Stimulated activated CD4-positive, alpha-beta T cell treated with anti-CD3 and anti-CD28 coated beads, Interleukin-15, amount 100 ng/mL, for 1 hour (primary cell): Measurements from ENCODE around the gene NR2F2.
"Not testable (repeated sequence)": the region's sequence is repeated elsewhere in the genome, so short reads cannot be mapped to it uniquely, and the experiment has no call there.

Source experiments
- DNase-seq, 2 donors: peaks; one replicate each; pipeline ENCODE4 v3.0.0-alpha.2; 2020; ENCODE audit warnings: low read depth in 1 of 2, low spot score in 1 of 2

Gene NR2F2

DNA sequence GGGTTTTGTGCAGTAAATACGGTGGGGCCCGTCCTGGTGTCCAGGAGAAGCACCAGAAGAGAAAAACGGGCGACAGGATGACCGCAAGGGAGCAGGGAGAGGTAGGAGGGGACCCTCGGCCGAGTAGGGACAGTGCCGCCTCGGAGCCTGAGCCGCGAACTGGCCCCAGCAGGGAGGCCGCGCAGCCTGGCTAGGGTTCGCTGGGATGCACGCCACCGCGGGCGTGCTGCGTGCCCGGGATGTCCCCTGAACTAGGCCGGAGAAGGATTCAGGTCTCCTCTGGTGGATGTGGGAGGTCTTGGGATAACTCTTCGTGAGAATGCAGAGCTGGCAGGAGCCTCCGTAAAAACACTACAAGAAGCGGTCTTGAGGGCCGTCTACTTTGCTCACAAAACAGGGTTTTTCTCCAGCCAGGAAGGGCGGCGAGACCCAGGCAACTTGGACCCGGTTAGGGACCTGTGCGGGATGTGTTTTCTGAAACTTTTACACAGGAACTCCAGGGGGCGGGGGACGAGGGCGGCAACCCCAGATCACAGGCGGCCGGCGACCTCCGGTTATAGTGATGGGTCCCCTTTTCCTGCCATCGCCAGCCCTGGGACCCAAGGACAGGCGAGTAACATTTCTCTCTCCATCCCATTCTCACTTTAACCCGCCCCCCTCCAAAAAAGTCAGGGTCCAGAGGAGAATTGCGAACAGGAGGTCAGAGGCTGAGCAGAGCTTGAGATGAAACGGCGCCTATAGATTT lies 35.5 kb downstream of the NR2F2 start:
- DNase-seq, result no peak

DNA sequence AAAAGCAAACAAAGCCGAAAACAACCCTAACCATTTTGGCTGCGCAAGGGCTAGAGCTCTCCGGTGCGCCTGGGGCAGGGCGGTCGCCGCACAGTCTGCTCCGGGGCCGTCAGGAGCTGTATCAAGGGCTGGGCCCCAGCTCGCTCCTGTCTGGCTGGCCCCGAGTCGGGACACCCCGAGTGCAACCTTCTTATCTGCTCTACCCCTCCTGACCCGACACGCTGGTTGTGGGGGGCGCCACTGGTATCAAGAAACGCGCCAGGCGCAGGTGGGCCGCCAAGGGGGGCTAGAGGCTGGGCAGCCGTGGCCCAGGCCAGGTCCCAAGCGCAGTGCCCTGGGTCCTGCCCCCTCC lies 36.0 kb downstream of the NR2F2 start:
- DNase-seq, result no peak

DNA sequence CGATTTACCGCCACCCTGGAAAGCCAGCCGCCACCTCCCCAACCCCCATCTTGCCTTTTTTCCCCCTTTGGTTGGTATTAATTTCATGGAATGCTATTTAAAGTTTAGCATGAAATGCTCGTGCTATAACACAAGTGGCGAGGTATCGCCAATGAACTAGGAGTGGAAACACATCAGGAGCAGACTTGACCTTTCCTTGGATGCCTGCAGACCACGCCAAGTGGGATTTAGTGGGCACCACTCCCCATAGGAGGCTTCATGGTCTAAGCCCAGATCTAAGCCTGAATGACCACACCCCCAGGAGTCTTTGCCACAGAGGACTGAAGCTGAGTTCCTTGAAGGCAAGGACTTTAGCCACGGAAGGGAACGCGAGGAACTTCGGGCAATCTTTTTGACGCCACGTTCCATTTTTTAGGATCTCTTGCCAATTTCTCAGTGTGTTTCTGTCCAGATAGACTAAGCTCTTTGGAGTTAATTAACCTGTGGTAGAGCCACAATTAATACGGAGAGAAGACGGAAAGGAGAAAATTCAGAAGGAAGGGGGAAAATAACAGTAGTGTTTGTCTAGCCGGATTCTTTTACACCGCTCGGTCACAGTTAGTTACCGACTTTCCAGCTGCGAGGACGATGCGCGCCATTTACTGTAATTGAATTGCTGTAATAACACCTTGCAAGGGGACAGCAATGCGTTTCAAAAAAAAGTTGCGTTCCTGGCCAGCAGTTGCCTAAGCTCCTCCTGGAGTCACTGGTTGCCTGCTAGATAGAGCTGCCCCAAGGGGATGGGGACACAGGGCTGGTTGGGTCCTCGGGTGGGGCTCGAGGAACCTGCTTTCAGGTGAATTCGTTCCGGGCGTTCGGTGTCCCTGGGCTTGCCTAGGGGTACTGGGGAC lies 37.1 kb downstream of the NR2F2 start:
- DNase-seq, result no peak

DNA sequence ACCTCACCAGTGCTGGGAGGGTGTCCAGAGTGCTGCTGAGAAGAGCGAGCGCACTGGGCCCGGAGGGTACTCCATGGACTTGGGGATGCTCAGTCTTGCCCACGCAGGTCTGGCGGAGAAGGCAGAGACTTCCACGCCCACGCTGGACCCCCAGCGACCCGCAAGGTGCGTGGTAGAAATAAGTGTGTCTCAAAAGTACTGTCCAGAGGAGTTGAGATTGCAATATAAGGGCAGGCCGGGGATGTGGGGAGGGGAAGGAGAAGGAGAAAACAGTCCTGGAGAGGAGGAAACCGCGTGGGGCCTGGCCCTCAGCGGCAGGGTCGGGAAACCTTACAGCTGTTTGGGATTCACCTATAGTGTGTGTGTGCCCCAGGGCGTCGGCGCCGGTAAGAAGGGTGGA lies 38.9 kb downstream of the NR2F2 start:
- DNase-seq, result no peak

DNA sequence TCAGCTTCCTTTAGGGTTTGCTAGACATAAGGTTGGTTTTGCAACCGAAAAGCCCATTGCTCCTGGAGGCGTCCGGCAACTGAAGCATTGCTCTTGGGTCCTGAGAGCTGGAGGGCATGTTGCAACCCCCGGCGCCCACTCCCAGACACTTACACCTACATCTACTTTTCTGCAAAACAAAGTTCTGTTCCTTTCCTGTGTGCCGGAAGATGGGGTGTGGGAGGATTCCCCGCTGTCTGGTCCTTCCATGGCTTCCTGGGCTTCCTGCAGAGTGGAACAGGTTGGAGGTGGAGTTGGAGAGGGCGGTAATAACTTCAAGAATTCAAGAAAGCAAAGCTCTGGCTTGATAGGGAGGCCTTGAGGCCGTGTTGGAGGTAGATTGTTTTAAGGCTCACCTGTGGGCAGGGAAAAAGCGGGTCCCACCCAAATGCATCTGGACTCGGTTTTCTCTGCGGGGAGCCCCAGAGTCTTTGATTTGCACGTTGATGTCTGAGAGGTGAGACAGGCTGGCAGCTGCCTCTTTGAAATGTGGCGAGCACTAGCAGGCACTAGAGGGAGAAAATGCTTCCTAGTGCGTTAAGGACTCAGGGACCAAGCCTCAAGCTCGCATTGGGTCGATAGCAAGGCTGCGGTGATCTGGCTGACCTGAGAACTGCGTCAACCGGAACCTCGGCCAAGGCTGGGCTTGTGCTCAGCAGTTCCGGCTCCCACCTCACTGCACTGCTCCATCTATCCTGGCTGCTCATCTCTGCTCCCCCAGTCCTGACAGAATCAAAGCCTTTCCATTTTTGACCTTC lies 39.5 kb downstream of the NR2F2 start:
- no peak for DNase-seq

DNA sequence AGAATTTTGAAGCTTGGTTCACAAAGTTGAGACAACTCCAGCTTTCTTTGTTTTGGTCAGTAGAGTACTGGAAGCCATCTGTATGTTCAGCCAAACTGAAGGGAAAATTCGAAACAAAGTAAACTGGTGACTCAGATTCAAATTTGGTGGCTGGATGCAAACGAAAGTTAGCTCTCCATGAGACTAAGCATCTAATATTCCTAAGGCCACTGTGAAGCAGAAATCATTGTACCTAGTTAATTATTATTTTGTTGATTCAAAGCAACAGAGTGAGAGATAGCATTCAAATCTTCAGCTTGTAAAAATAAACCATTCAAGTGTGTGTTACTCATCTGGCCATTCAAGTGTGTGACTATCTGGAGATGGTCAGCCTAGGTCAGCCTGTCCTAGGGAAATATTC lies 42.1 kb downstream of the NR2F2 start:
- no peak for DNase-seq

DNA sequence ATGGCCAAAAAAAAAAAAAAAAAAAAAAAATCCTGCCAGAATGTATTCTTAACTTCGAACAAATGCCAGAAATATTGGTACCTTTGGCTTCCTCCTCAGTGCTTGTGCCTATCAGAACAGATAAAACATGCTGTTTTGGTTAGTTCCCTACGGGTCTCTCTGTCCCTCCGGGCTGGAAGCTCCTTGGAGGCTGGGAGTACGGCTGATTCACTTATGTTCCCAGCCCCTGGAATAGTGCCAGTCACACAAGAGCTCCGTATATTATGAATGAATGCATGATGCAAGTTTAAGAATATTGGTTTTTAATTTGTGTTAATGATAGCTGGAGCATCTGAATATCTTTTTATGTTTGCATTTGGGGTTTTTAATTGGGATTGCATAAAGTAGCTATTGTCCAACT lies 44.0 kb downstream of the NR2F2 start:
- no peak for DNase-seq

DNA sequence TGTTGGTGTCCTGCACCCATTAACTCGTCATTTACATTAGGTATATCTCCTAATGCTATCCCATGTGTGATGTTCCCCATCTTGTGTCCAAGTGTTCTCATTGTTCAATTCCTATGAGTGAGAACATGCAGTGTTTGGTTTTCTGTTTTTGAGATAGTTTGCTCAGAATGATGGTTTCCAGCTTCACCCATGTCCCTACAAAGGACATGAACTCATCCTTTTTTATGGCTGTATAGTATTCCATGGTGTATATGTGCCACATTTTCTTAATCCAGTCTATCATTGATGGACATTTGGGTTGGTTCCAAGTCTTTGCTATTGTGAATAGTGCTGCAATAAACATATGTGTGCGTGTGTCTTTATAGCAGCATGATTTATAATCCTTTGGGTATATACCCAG lies 49.1 kb downstream of the NR2F2 start:
- DNase-seq, result not testable (repeated sequence)

DNA sequence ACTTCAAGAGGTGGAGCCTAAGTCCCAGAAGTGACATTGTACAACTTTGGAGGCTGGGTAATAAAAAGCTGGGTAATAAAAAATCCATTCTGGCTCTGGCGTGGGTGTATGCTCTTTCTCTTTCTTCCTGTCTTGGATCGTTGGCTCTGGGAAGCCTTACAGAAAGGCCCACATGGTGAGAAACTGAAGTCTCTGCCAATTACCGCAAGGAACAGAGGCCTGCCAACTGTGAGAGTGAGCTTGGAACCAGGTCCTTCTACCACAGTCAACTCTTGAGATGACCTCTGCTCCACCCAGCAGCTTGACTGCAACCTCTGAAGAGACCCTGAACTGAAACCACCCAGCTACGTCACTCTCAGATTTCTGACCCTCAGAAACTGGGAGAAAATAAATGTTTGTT lies 51.0 kb downstream of the NR2F2 start:
- DNase-seq, result no peak

DNA sequence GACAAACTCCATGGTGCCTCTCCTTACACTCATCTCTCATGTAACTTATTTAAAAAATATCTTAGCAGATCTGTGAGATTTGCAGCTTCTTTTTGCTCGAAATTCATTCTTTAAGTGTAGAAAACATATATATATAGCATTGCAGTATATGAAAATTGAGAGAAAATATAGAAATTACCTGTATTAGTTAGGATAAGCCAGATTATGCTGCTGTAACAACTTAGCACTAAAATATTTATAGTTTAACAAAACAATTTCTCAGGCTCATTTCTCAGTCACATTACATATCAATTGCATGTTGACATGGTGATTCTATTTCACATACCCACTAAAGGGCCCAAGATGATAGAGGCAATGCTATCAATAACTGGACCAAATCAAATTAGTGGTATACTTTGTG lies 54.7 kb downstream of the NR2F2 start:
- DNase-seq, result no peak

DNA sequence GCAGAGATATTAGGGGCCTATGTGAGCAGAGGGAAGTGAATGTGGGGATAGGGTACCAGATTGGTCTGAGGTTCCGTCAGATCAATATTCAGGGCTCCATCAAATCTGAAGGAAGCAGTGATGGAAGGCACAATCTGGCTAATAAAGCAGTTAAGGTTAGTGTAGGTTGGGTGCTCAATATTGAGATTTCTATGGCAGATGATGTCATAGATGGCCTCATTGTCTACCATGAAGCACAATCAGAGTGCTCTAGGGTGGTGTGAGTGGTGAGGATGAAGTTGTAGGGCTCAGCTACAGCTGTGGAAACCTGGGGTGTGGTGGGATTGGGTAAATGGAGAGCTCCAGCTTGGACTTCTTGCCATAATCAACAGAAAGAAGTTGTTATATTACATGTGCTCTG lies 58.2 kb downstream of the NR2F2 start:
- DNase-seq, result no peak
